BJ (cell line): ENCODE measurements around the gene SERPINB1. TPM values are rescaled to one million over a fixed set of nuclear protein-coding genes. Genes with fewer than 3 reads are reported as not detected.

Experiments used
- CTCF ChIA-PET: fragments of 350-600 bp; formaldehyde crosslinking; extraction: SDS; loops from one replicate; lab custom pipeline; 2021; ENCODE audit warnings: antibody characterized with exemption, inconsistent platforms; lab: Yijun Ruan, JAX
- POLR2A ChIA-PET: fragments of 300-600 bp; sonication (Branson Sonifier 250); formaldehyde crosslinking; extraction: SDS; loops from one replicate; lab custom pipeline; 2021; ENCODE audit warnings: antibody characterized with exemption; lab: Charles Lee
- DNase-seq: peaks from one replicate; pipeline ENCODE4 v3.0.0-alpha.2; 2011; ENCODE audit warnings: low read depth
- H3K27me3 ChIP-seq: 2 replicates; pipeline ENCODE4 v1.6.0; 2011; ENCODE audit warnings: low read length; ENCODE audit not compliant: control insufficient read depth, insufficient read depth
- H3K36me3 ChIP-seq: 2 replicates; pipeline ENCODE4 v1.5.1; 2011; ENCODE audit warnings: low read length; ENCODE audit not compliant: control insufficient read depth, insufficient read depth
- H3K4me3 ChIP-seq: 2 replicates; pipeline ENCODE4 v1.5.1; 2011; ENCODE audit warnings: low read depth, mild to moderate bottlenecking, control low read depth, low read length
- CTCF ChIP-seq: IDR thresholded peaks from 2 replicates; pipeline ENCODE4 v1.5.1; 2011; ENCODE audit warnings: low read depth, mild to moderate bottlenecking, control low read depth, inconsistent platforms, low read length, moderate library complexity; ENCODE audit not compliant: insufficient read depth
- polyA plus RNA-seq: library from polyadenylated mRNA; depleted of rRNA; stranded (reverse); fragments of >200 nt; gene quantifications from 2 replicates; pipeline ENCODE4 v1.2.3, GENCODE V29; 2011

The SERPINB1 gene
- polyA plus RNA-seq, 1 experiment = 17.9 TPM

- CTCF ChIA-PET = interaction anchor here (1.2 kb wide), 1 partner anchor 138 kb away, joined by 4 read pairs; no protein-coding TSS in a partner anchor
- H3K36me3 ChIP-seq = no peaks in the 10 kb centered on the region
- H3K4me3 ChIP-seq = no peak overlapping the region
- DNase-seq = no peak
- no peaks in the 10 kb centered on the region for H3K27me3 ChIP-seq
- no peak for TF ChIP-seq CTCF
- POLR2A ChIA-PET = interaction anchor here (0.6 kb wide), 1 partner anchor 1439 kb away, joined by 3 read pairs; no protein-coding TSS in a partner anchor
These were observed 47.4 kb downstream of the SERPINB1 start for GRCh38 chr6:2794171-2794730.

GRCh38 chr6:2793534-2794151, 48.0 kb downstream of the SERPINB1 start:
- ChIA-PET POLR2A (no interaction called here), CTCF (interaction anchor here (1.0 to 1.2 kb wide), 4 partner anchors 14 to 139 kb away, joined by 3 to 4 read pairs (median 4); no protein-coding TSS in a partner anchor)
- TF ChIP-seq CTCF = no peak
- no peak for DNase-seq
- no peaks in the 10 kb centered on the region for H3K36me3 ChIP-seq
- H3K4me3 ChIP-seq = no peak overlapping the region
- no peaks in the 10 kb centered on the region for H3K27me3 ChIP-seq

- no peak overlapping the region for H3K4me3 ChIP-seq
- ChIA-PET CTCF (interaction anchor here (1.0 to 2.5 kb wide), 13 partner anchors 11 to 142 kb away, joined by 3 to 49 read pairs (median 6); no protein-coding TSS in a partner anchor), POLR2A (no interaction called here)
- H3K27me3 ChIP-seq = no peaks in the 10 kb centered on the region
- H3K36me3 ChIP-seq = no peaks in the 10 kb centered on the region; the same call in 1 of the 2 replicates
- DNase-seq = no peak
- TF ChIP-seq CTCF = no peak
These were observed 49.1 kb downstream of the SERPINB1 start for GRCh38 chr6:2792330-2793110.

GRCh38 chr6:2791450-2791974, 50.2 kb downstream of the SERPINB1 start:
- CTCF ChIA-PET = interaction anchor here (0.6 to 2.5 kb wide), 38 partner anchors 8 to 198 kb away, joined by 3 to 49 read pairs (median 4); partner anchors contain the start of gene SERPINB1
- no peaks in the 10 kb centered on the region; the same call in 1 of the 2 replicates for H3K36me3 ChIP-seq
- H3K27me3 ChIP-seq = no peaks in the 10 kb centered on the region
- POLR2A ChIA-PET = no interaction called here
- TF ChIP-seq CTCF = no peak
- H3K4me3 ChIP-seq = no peak overlapping the region
- DNase-seq = no peak
